ENCODE results near the gene SLC2A14. TPM values are rescaled to one million over a fixed set of nuclear protein-coding genes. Genes with fewer than 3 reads are reported as not detected.
"Not testable (repeated sequence)": the region's sequence is repeated elsewhere in the genome, so short reads cannot be mapped to it uniquely, and the experiment has no call there.

Gene SLC2A14
- polyA plus RNA-seq, 4 donors = 0.03 to 0.77 (median 0.22) TPM; not detected in 1

GRCh38 chr12:7862814-7863348 lies 9.8 kb downstream of the SLC2A14 start:
- H3K27ac ChIP-seq (ENCODE audit: low read depth in 1 of 3, low read length in 2 of 3) = peak overlapping the region in 1 of 3 donors; percentile 16
- 73 to 78% (median 77%) methylated on average over 20 of the region's 20 CpGs for WGBS, 3 donors
- H3K27me3 ChIP-seq (ENCODE audit: control insufficient read depth in 3 of 3, insufficient read depth in 3 of 3, low read length in 3 of 3); H3K4me1 ChIP-seq (ENCODE audit: control insufficient read depth in 3 of 3, insufficient read depth in 2 of 3, low read depth in 1 of 3, low read length in 2 of 3); H3K4me3 ChIP-seq (ENCODE audit: low read depth in 1 of 3, low read length in 3 of 3); H3K36me3 ChIP-seq (ENCODE audit: control insufficient read depth in 3 of 3, insufficient read depth in 2 of 3, low read depth in 1 of 3, low read length in 3 of 3); H3K9me3 ChIP-seq (ENCODE audit: control insufficient read depth in 2 of 2, insufficient read depth in 1 of 2, low read depth in 1 of 2, low read length in 1 of 2); FAIRE-seq: not testable (repeated sequence)
- peak in 1 of 2 donors; percentile 20 for DNase-seq

DNA sequence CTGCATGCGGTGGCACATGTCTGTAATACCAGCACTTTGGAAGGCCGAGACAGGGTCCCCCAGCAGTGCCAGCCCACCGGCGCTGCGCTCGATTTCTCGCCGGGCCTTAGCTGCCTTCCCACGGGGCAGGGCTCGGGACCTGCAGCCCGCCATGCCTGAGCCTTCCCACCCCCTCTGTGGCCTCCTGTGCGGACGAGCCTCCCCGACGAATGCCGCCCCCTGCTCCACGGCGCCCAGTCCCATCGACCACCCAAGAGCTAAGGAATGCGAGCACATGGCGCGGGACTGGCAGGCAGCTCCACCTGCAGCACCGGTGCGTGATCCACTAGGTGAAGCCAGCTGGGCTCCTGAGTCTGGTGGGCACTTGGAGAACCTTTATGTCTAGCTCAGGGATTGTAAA lies 10.4 kb downstream of the SLC2A14 start:
- H3K27ac ChIP-seq (ENCODE audit: low read depth in 1 of 3, low read length in 2 of 3); H3K9me3 ChIP-seq (ENCODE audit: control insufficient read depth in 2 of 2, insufficient read depth in 1 of 2, low read depth in 1 of 2, low read length in 1 of 2); H3K4me3 ChIP-seq (ENCODE audit: low read depth in 1 of 3, low read length in 3 of 3); H3K4me1 ChIP-seq (ENCODE audit: control insufficient read depth in 3 of 3, insufficient read depth in 2 of 3, low read depth in 1 of 3, low read length in 2 of 3); H3K36me3 ChIP-seq (ENCODE audit: control insufficient read depth in 3 of 3, insufficient read depth in 2 of 3, low read depth in 1 of 3, low read length in 3 of 3); FAIRE-seq; DNase-seq; H3K27me3 ChIP-seq (ENCODE audit: control insufficient read depth in 3 of 3, insufficient read depth in 3 of 3, low read length in 3 of 3): not testable (repeated sequence)
- 95% methylated on average over 23 to 24 of the region's 24 CpGs for WGBS, 3 donors

GRCh38 chr12:7859552-7859951 lies 13.2 kb downstream of the SLC2A14 start:
- Histone ChIP-seq H3K4me1 (ENCODE audit: control insufficient read depth in 3 of 3, insufficient read depth in 2 of 3, low read depth in 1 of 3, low read length in 2 of 3) (no peaks in the 10 kb centered on the region), H3K4me3 (ENCODE audit: low read depth in 1 of 3, low read length in 3 of 3) (no peak overlapping the region), H3K9me3 (ENCODE audit: control insufficient read depth in 2 of 2, insufficient read depth in 1 of 2, low read depth in 1 of 2, low read length in 1 of 2) (no peaks in the 10 kb centered on the region), H3K27me3 (ENCODE audit: control insufficient read depth in 3 of 3, insufficient read depth in 3 of 3, low read length in 3 of 3) (peaks cover 0 to 3% (median 0%) of the 10 kb centered on the region in 3 donors), H3K27ac (ENCODE audit: low read depth in 1 of 3, low read length in 2 of 3) (no peak overlapping the region), H3K36me3 (ENCODE audit: control insufficient read depth in 3 of 3, insufficient read depth in 2 of 3, low read depth in 1 of 3, low read length in 3 of 3) (no peaks in the 10 kb centered on the region)
- FAIRE-seq (no peak), DNase-seq (peak in 1 of 2 donors; percentile 6)
- WGBS, 3 donors = 30 to 35% (median 31%) methylated on average over 2 of the region's 2 CpGs

GRCh38 chr12:7857971-7858370 lies 14.7 kb downstream of the SLC2A14 start:
- DNase-seq (no peak), FAIRE-seq (no peak)
- no peaks in the 10 kb centered on the region for H3K9me3 ChIP-seq (ENCODE audit: control insufficient read depth in 2 of 2, insufficient read depth in 1 of 2, low read depth in 1 of 2, low read length in 1 of 2)
- 69 to 80% (median 74%) methylated on average over 3 of the region's 3 CpGs for WGBS, 3 donors
- H3K4me3 ChIP-seq (ENCODE audit: low read depth in 1 of 3, low read length in 3 of 3) = no peak overlapping the region
- no peaks in the 10 kb centered on the region for H3K4me1 ChIP-seq (ENCODE audit: control insufficient read depth in 3 of 3, insufficient read depth in 2 of 3, low read depth in 1 of 3, low read length in 2 of 3)
- no peaks in the 10 kb centered on the region for H3K36me3 ChIP-seq (ENCODE audit: control insufficient read depth in 3 of 3, insufficient read depth in 2 of 3, low read depth in 1 of 3, low read length in 3 of 3)
- no peak overlapping the region for H3K27ac ChIP-seq (ENCODE audit: low read depth in 1 of 3, low read length in 2 of 3)
- H3K27me3 ChIP-seq (ENCODE audit: control insufficient read depth in 3 of 3, insufficient read depth in 3 of 3, low read length in 3 of 3) = peaks cover 0 to 3% (median 0%) of the 10 kb centered on the region in 3 donors

GRCh38 chr12:7856516-7856915 lies 16.2 kb downstream of the SLC2A14 start:
- Histone ChIP-seq H3K9me3 (ENCODE audit: control insufficient read depth in 2 of 2, insufficient read depth in 1 of 2, low read depth in 1 of 2, low read length in 1 of 2) (no peaks in the 10 kb centered on the region), H3K4me1 (ENCODE audit: control insufficient read depth in 3 of 3, insufficient read depth in 2 of 3, low read depth in 1 of 3, low read length in 2 of 3) (no peaks in the 10 kb centered on the region), H3K36me3 (ENCODE audit: control insufficient read depth in 3 of 3, insufficient read depth in 2 of 3, low read depth in 1 of 3, low read length in 3 of 3) (no peaks in the 10 kb centered on the region), H3K27me3 (ENCODE audit: control insufficient read depth in 3 of 3, insufficient read depth in 3 of 3, low read length in 3 of 3) (peaks cover 0 to 3% (median 0%) of the 10 kb centered on the region in 3 donors), H3K27ac (ENCODE audit: low read depth in 1 of 3, low read length in 2 of 3) (no peak overlapping the region), H3K4me3 (ENCODE audit: low read depth in 1 of 3, low read length in 3 of 3) (no peak overlapping the region)
- 84 to 89% (median 85%) methylated on average over 6 of the region's 6 CpGs for WGBS, 3 donors
- no peak for FAIRE-seq
- no peak for DNase-seq

- no peak for FAIRE-seq
- H3K27me3 ChIP-seq (ENCODE audit: control insufficient read depth in 3 of 3, insufficient read depth in 3 of 3, low read length in 3 of 3) = peaks cover 0 to 3% (median 0%) of the 10 kb centered on the region in 3 donors
- no peaks in the 10 kb centered on the region for H3K36me3 ChIP-seq (ENCODE audit: control insufficient read depth in 3 of 3, insufficient read depth in 2 of 3, low read depth in 1 of 3, low read length in 3 of 3)
- 54 to 63% (median 54%) methylated on average over 2 of the region's 2 CpGs for WGBS, 3 donors
- H3K4me3 ChIP-seq (ENCODE audit: low read depth in 1 of 3, low read length in 3 of 3) = no peak overlapping the region
- DNase-seq = no peak
- no peaks in the 10 kb centered on the region for H3K9me3 ChIP-seq (ENCODE audit: control insufficient read depth in 2 of 2, insufficient read depth in 1 of 2, low read depth in 1 of 2, low read length in 1 of 2)
- no peaks in the 10 kb centered on the region for H3K4me1 ChIP-seq (ENCODE audit: control insufficient read depth in 3 of 3, insufficient read depth in 2 of 3, low read depth in 1 of 3, low read length in 2 of 3)
- H3K27ac ChIP-seq (ENCODE audit: low read depth in 1 of 3, low read length in 2 of 3) = no peak overlapping the region
Observed at GRCh38 chr12:7853557-7853956, 19.2 kb downstream of the SLC2A14 start.

DNA sequence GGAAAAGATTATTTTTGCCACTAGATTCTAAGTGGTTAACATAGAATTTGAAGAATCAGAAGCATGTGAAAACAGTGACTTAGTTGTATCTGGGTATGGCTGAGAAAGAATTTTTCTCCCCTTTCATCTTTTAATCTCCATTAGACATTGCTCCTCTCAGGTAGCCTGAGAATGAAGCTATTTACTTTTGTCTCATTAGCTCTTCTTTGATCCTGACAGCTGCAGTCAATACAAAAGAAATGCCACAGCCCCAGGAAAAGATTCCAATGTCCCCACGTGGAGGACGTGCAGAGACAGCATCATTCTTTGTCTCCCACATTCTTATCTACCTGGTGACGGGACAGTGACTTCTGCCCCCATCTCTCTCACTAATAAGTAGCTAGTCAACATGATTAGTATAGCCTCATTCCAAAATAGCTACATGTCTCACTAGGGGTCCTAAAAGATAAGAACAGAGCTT lies 21.1 kb downstream of the SLC2A14 start:
- not testable (repeated sequence) for H3K36me3 ChIP-seq (ENCODE audit: control insufficient read depth in 3 of 3, insufficient read depth in 2 of 3, low read depth in 1 of 3, low read length in 3 of 3); FAIRE-seq; H3K27ac ChIP-seq (ENCODE audit: low read depth in 1 of 3, low read length in 2 of 3); H3K4me3 ChIP-seq (ENCODE audit: low read depth in 1 of 3, low read length in 3 of 3); H3K9me3 ChIP-seq (ENCODE audit: control insufficient read depth in 2 of 2, insufficient read depth in 1 of 2, low read depth in 1 of 2, low read length in 1 of 2); DNase-seq; H3K4me1 ChIP-seq (ENCODE audit: control insufficient read depth in 3 of 3, insufficient read depth in 2 of 3, low read depth in 1 of 3, low read length in 2 of 3); H3K27me3 ChIP-seq (ENCODE audit: control insufficient read depth in 3 of 3, insufficient read depth in 3 of 3, low read length in 3 of 3)
- WGBS, 3 donors = 5 to 52% (median 39%) methylated on average over 2 to 3 of the region's 3 CpGs

- not testable (repeated sequence) for H3K4me3 ChIP-seq (ENCODE audit: low read depth in 1 of 3, low read length in 3 of 3); H3K27me3 ChIP-seq (ENCODE audit: control insufficient read depth in 3 of 3, insufficient read depth in 3 of 3, low read length in 3 of 3); H3K4me1 ChIP-seq (ENCODE audit: control insufficient read depth in 3 of 3, insufficient read depth in 2 of 3, low read depth in 1 of 3, low read length in 2 of 3); FAIRE-seq; H3K27ac ChIP-seq (ENCODE audit: low read depth in 1 of 3, low read length in 2 of 3); DNase-seq; H3K9me3 ChIP-seq (ENCODE audit: control insufficient read depth in 2 of 2, insufficient read depth in 1 of 2, low read depth in 1 of 2, low read length in 1 of 2); H3K36me3 ChIP-seq (ENCODE audit: control insufficient read depth in 3 of 3, insufficient read depth in 2 of 3, low read depth in 1 of 3, low read length in 3 of 3)
- WGBS, 3 donors = 93 to 98% (median 96%) methylated on average over 5 of the region's 5 CpGs
Observed at GRCh38 chr12:7850099-7850498, 22.6 kb downstream of the SLC2A14 start.

GRCh38 chr12:7848098-7848422 lies 24.7 kb downstream of the SLC2A14 start:
- 0 to 18% (median 8%) methylated on average over 2 of the region's 2 CpGs for WGBS, 3 donors

More at GRCh38 chr12:7848098-7848422, 24.7 kb downstream of the SLC2A14 start:
- H3K36me3 ChIP-seq (ENCODE audit: control insufficient read depth in 3 of 3, insufficient read depth in 2 of 3, low read depth in 1 of 3, low read length in 3 of 3); H3K4me3 ChIP-seq (ENCODE audit: low read depth in 1 of 3, low read length in 3 of 3); H3K27me3 ChIP-seq (ENCODE audit: control insufficient read depth in 3 of 3, insufficient read depth in 3 of 3, low read length in 3 of 3); H3K4me1 ChIP-seq (ENCODE audit: control insufficient read depth in 3 of 3, insufficient read depth in 2 of 3, low read depth in 1 of 3, low read length in 2 of 3); H3K9me3 ChIP-seq (ENCODE audit: control insufficient read depth in 2 of 2, insufficient read depth in 1 of 2, low read depth in 1 of 2, low read length in 1 of 2); FAIRE-seq; DNase-seq; H3K27ac ChIP-seq (ENCODE audit: low read depth in 1 of 3, low read length in 2 of 3): not testable (repeated sequence)
